Suprapubic skin (tissue), 3 donors: ENCODE measurements around the gene CEP85L.

Experiments used
- POLR2A ChIP-seq, 2 donors: fragments of 450-650 bp; IDR thresholded peaks; one replicate each; pipeline ENCODE4 v1.6.1; 2017; ENCODE audit warnings: antibody characterized with exemption in 2 of 2, mild to moderate bottlenecking in 2 of 2, moderate library complexity in 2 of 2
- TF ChIP-seq, protein P1 (sequence below), 2 donors: fragments of 200-600 bp in 1 of 2; fragments of 450-650 bp in 1 of 2; sonication (generic) in 1 of 2; IDR thresholded peaks; one replicate each; pipeline ENCODE4 v1.5.1; 2016 to 2019; ENCODE audit warnings: antibody characterized with exemption in 2 of 2, mild to moderate bottlenecking in 1 of 2, moderate library complexity in 1 of 2

GRCh38 chr6:118451839-118452238 is 199.6 kb downstream of the CEP85L start:
- TF ChIP-seq, protein P1, sequence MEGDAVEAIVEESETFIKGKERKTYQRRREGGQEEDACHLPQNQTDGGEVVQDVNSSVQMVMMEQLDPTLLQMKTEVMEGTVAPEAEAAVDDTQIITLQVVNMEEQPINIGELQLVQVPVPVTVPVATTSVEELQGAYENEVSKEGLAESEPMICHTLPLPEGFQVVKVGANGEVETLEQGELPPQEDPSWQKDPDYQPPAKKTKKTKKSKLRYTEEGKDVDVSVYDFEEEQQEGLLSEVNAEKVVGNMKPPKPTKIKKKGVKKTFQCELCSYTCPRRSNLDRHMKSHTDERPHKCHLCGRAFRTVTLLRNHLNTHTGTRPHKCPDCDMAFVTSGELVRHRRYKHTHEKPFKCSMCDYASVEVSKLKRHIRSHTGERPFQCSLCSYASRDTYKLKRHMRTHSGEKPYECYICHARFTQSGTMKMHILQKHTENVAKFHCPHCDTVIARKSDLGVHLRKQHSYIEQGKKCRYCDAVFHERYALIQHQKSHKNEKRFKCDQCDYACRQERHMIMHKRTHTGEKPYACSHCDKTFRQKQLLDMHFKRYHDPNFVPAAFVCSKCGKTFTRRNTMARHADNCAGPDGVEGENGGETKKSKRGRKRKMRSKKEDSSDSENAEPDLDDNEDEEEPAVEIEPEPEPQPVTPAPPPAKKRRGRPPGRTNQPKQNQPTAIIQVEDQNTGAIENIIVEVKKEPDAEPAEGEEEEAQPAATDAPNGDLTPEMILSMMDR (IDR thresholded peaks at IDR 0.05): no peak
- no peak for TF ChIP-seq POLR2A (IDR thresholded peaks at IDR 0.05)
